IMR-90 (cell line): ENCODE results near the gene PAQR4. TPM values are rescaled to one million over a fixed set of nuclear protein-coding genes. Genes with fewer than 3 reads are reported as not detected.
"Not testable (repeated sequence)": the region's sequence is repeated elsewhere in the genome, so short reads cannot be mapped to it uniquely, and the experiment has no call there.

Source experiments
- ATAC-seq: fragments of 200-7000 bp; cut with Tn5 transposase; 2 replicates; pipeline ENCODE4 v1.9.1; 2020; ENCODE audit warnings: low read depth, mild to moderate bottlenecking, moderate library complexity
- BruUV-seq: library from RNA; stranded (reverse); fragments of 400-500 nt; replicated peaks from 2 replicates; lab custom pipeline; 2021; lab: Mats Ljungman, UMichigan
- CTCF ChIA-PET: fragments of 300-600 bp; formaldehyde crosslinking; extraction: SDS; loops from one replicate; lab custom pipeline; 2021; ENCODE audit warnings: antibody characterized with exemption; lab: Yijun Ruan, JAX
- POLR2A ChIA-PET: fragments of 300-600 bp; sonication (Branson Sonifier 250); formaldehyde crosslinking; loops from one replicate; lab custom pipeline; 2022; ENCODE audit warnings: antibody characterized with exemption; ENCODE audit not compliant: unreplicated experiment; lab: Charles Lee
- DNase-seq: peaks from one replicate; pipeline ENCODE4 v3.0.0; 2013
- H2AFZ ChIP-seq: replicated peaks from 2 replicates; pipeline ENCODE3; 2013; ENCODE audit warnings: low read length, mild to moderate bottlenecking; ENCODE audit not compliant: poor library complexity
- H2AK5ac ChIP-seq: 2 replicates; pipeline ENCODE4 v1.6.1; 2013; ENCODE audit warnings: low read depth, low read length, inconsistent platforms
- H2AK9ac ChIP-seq: replicated peaks from 2 replicates; pipeline ENCODE3; 2013; ENCODE audit warnings: mild to moderate bottlenecking, low read depth, low read length, moderate library complexity; ENCODE audit not compliant: poor library complexity
- H2BK120ac ChIP-seq: 2 replicates; pipeline ENCODE4 v1.6.1; 2013; ENCODE audit warnings: low read depth, low read length, inconsistent platforms
- H2BK15ac ChIP-seq: 3 replicates; pipeline ENCODE4 v1.6.1; 2013; ENCODE audit warnings: low read depth, low read length, inconsistent platforms
- H2BK20ac ChIP-seq: 2 replicates; pipeline ENCODE4 v1.6.1; 2013; ENCODE audit warnings: low read depth, mild to moderate bottlenecking, inconsistent platforms, low read length, moderate library complexity
- H2BK5ac ChIP-seq: 2 replicates; pipeline ENCODE4 v1.6.1; 2013; ENCODE audit warnings: mild to moderate bottlenecking, low read depth, low read length, inconsistent platforms; ENCODE audit not compliant: poor library complexity, severe bottlenecking
- H3K14ac ChIP-seq: replicated peaks from 2 replicates; pipeline ENCODE4 v1.6.1; 2013; ENCODE audit warnings: low read depth, low read length, inconsistent platforms
- H3K18ac ChIP-seq: 2 replicates; pipeline ENCODE4 v1.6.1; 2013; ENCODE audit warnings: low read depth, low read length, control low read depth
- H3K23ac ChIP-seq: 2 replicates; pipeline ENCODE4 v1.6.1; 2013; ENCODE audit warnings: low read depth, low read length, inconsistent platforms
- H3K27ac ChIP-seq: 2 replicates; pipeline ENCODE4 v1.5.1; 2013; ENCODE audit warnings: mild to moderate bottlenecking, control low read depth, low read length; ENCODE audit not compliant: insufficient read depth
- H3K27me3 ChIP-seq: 2 replicates; pipeline ENCODE4 v1.6.1; 2013; ENCODE audit warnings: low read length; ENCODE audit not compliant: control insufficient read depth, insufficient read depth
- H3K36me3 ChIP-seq: 2 replicates; pipeline ENCODE4 v1.6.1; 2013; ENCODE audit warnings: low read length, mixed read lengths; ENCODE audit not compliant: control insufficient read depth, insufficient read depth
- H3K4ac ChIP-seq: 2 replicates; pipeline ENCODE4 v1.6.1; 2013; ENCODE audit warnings: low read depth, low read length, inconsistent platforms
- H3K4me1 ChIP-seq: 2 replicates; pipeline ENCODE4 v1.6.1; 2013; ENCODE audit warnings: low read length, mixed read lengths; ENCODE audit not compliant: control insufficient read depth, insufficient read depth
- H3K4me2 ChIP-seq: 2 replicates; pipeline ENCODE4 v1.6.1; 2013; ENCODE audit warnings: low read depth, mild to moderate bottlenecking, control low read depth, low read length, moderate library complexity
- H3K4me3 ChIP-seq: 2 replicates; pipeline ENCODE4 v1.5.1; 2013; ENCODE audit warnings: low read depth, mild to moderate bottlenecking, control low read depth, low read length, moderate library complexity; ENCODE audit not compliant: insufficient read depth
- H3K56ac ChIP-seq: 2 replicates; pipeline ENCODE4 v1.6.1; 2013; ENCODE audit warnings: low read length, inconsistent platforms; ENCODE audit not compliant: insufficient read depth; ENCODE audit errors: extremely low read depth
- H3K79me1 ChIP-seq, 2 experiments: 2 replicates each; pipeline ENCODE4 v1.6.1; 2013; ENCODE audit warnings: low read length in 2 of 2, inconsistent platforms in 1 of 2, low read depth in 1 of 2
- H3K9ac ChIP-seq: 2 replicates; pipeline ENCODE4 v1.6.1; 2013; ENCODE audit warnings: low read depth, low read length, control low read depth
- H3K9me1 ChIP-seq: 2 replicates; pipeline ENCODE4 v1.6.1; 2013; ENCODE audit warnings: low read length, inconsistent platforms; ENCODE audit not compliant: insufficient read depth
- H3K9me3 ChIP-seq: 2 replicates; pipeline ENCODE4 v1.6.1; 2013; ENCODE audit warnings: low read length; ENCODE audit not compliant: control insufficient read depth, insufficient read depth
- H4K20me1 ChIP-seq: 2 replicates; pipeline ENCODE4 v1.6.1; 2013; ENCODE audit warnings: low read length, inconsistent platforms; ENCODE audit not compliant: insufficient read depth
- H4K5ac ChIP-seq: 2 replicates; pipeline ENCODE4 v1.6.1; 2013; ENCODE audit warnings: mild to moderate bottlenecking, low read depth, low read length, control low read depth
- H4K8ac ChIP-seq, 2 experiments: 2 replicates each; pipeline ENCODE4 v1.6.1; 2013; ENCODE audit warnings: low read depth in 2 of 2, low read length in 2 of 2, control low read depth in 1 of 2, inconsistent platforms in 1 of 2
- H4K91ac ChIP-seq: 2 replicates; pipeline ENCODE4 v1.6.1; 2013; ENCODE audit warnings: low read depth, low read length, inconsistent platforms; ENCODE audit not compliant: insufficient read depth
- WGBS, 2 experiments: methylation state at CpG; one replicate each; pipeline versions ENCODE4 v1.1.5 to v1.1.7; 2013; ENCODE audit warnings: missing lambda C conversion rate in 2 of 2; ENCODE audit not compliant: insufficient read length in 1 of 2; ENCODE audit errors: extremely low coverage in 2 of 2; 5-methylcytosine and 5-hydroxymethylcytosine counted together
- dilution Hi-C: fragments of 300-500 bp; cut with HindIII; formaldehyde crosslinking; loops from one replicate; pipeline ENCODE4 v1.14.3; 2018; ENCODE audit warnings: low sequenced_read_pairs; ENCODE audit not compliant: unreplicated experiment
- in situ Hi-C: fragments of 300-500 bp; cut with MboI; formaldehyde crosslinking; loops from 3 replicates; pipeline ENCODE4 v1.14.3; 2019; ENCODE audit warnings: low sequenced_read_pairs, inconsistent platforms, mixed read lengths
- intact Hi-C: fragments of 100-400 bp; cut with micrococcal nuclease; formaldehyde crosslinking; loops from 2 replicates; pipeline ENCODE4 v1.10.0; 2022
- polyA plus RNA-seq, 3 experiments: library from polyadenylated mRNA; depleted of rRNA; stranded (reverse); fragments of >200 nt; gene quantifications; 2 replicates each; pipeline ENCODE4 v1.2.3, GENCODE V29; 2012; ENCODE audit warnings: low replicate concordance in 1 of 3
- total RNA-seq: library from RNA; depleted of rRNA; stranded (reverse); fragments of >200 nt; gene quantifications from 2 replicates; pipeline ENCODE4 v1.2.3, GENCODE V29; 2012

Gene PAQR4
- total and polyA plus RNA-seq, 2 of the 4 experiments (the other 2 are of a cell fraction) = 2.2 to 10.0 TPM

DNA sequence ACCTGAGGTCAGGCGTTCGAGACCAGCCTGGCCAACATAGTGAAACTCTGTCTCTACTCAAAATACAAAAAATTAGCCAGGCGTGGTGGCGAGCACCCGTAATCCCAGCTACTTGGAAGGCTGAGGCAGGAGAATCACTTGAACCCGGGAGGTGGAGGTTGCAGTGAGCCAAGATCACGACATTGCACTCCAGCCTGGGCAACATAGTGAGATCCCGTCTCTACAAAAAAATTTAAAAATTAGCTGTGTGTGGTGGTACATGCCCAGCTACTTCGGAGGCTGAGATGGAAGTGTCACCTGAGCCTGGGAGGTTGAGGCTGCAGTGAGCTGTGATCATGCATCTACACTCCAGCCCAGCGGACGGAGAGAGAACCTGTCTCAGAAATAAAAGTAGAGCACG, 25.4 kb upstream of the PAQR4 start:
- H3K27me3 ChIP-seq, H2AFZ ChIP-seq, intact Hi-C loops, H3K4ac ChIP-seq, H3K4me1 ChIP-seq, H2BK20ac ChIP-seq, H3K9me1 ChIP-seq, H3K79me1 ChIP-seq, H3K9me3 ChIP-seq, H3K18ac ChIP-seq, POLR2A ChIA-PET, H3K14ac ChIP-seq, H2BK120ac ChIP-seq, H3K9ac ChIP-seq, H3K4me2 ChIP-seq, ATAC-seq, H2BK5ac ChIP-seq, H2AK9ac ChIP-seq, H3K27ac ChIP-seq, in situ Hi-C loops, dilution Hi-C loops, H4K20me1 ChIP-seq, H2BK15ac ChIP-seq, H4K91ac ChIP-seq, H2AK5ac ChIP-seq, BruUV-seq, H3K23ac ChIP-seq, H3K56ac ChIP-seq, CTCF ChIA-PET, H3K4me3 ChIP-seq, H4K8ac ChIP-seq, H4K5ac ChIP-seq, DNase-seq: not testable (repeated sequence)
- H3K36me3 ChIP-seq = peaks cover 45% of the 10 kb centered on the region
- WGBS, 2 experiments = 90% methylated on average over 4 of the region's 12 CpGs; no CpG with 5 or more reads in 1 of the 2 experiments
